C4-2B (cell line): ENCODE measurements around the gene MS4A4E.
A peak's percentile ranks its signal among the peaks of the same experiment; 100 is the strongest.

Experiments used
- H3K27ac ChIP-seq: fragments of 450-650 bp; 2 replicates; pipeline ENCODE4 v1.5.1; 2017
- CTCF ChIP-seq: fragments of 450-650 bp; conservative IDR thresholded peaks from 2 replicates; pipeline ENCODE4 v1.5.1; 2017; ENCODE audit warnings: mild to moderate bottlenecking
- ZFX ChIP-seq: fragments of 450-650 bp; IDR thresholded peaks from 2 replicates; pipeline ENCODE4 v1.6.1; 2017

MS4A4E gene

GRCh38 chr11:60242740-60243239, at the start of gene MS4A4E:
MS4A4E (minus strand) TSS chr11:60243137; CDS start chr11:60230055, 13,082 bp downstream.
- H3K27ac ChIP-seq: no peak within 1 kb of the TSS
- TF ChIP-seq ZFX (no peak), CTCF (no peak)

- no peak for TF ChIP-seq CTCF
- no peak for TF ChIP-seq ZFX
- no peak overlapping the region for H3K27ac ChIP-seq
These were observed 49.2 kb upstream of the MS4A4E start for GRCh38 chr11:60292145-60292544.

GRCh38 chr11:60288531-60288930, 45.6 kb upstream of the MS4A4E start:
- H3K27ac ChIP-seq: no peak overlapping the region
- TF ChIP-seq ZFX: no peak
- no peak for TF ChIP-seq CTCF

GRCh38 chr11:60285411-60286126, 42.6 kb upstream of the MS4A4E start:
- peak overlapping the region; percentile 25; the same call in 1 of the 2 replicates for H3K27ac ChIP-seq

- no peak overlapping the region for H3K27ac ChIP-seq
- TF ChIP-seq CTCF: no peak
- no peak for TF ChIP-seq ZFX
These were observed 39.3 kb upstream of the MS4A4E start for GRCh38 chr11:60282286-60282685.

- H3K27ac ChIP-seq: no peak overlapping the region
- TF ChIP-seq CTCF: no peak
- TF ChIP-seq ZFX: no peak
These were observed 38.5 kb upstream of the MS4A4E start for GRCh38 chr11:60281485-60281884.

GRCh38 chr11:60280412-60280811, 37.5 kb upstream of the MS4A4E start, which contains the start of gene MS4A4A:
MS4A4A (plus strand) TSS chr11:60280666; CDS start chr11:60280676, 10 bp downstream.
- TF ChIP-seq CTCF: no peak
- TF ChIP-seq ZFX: no peak
- no peak within 1 kb of the TSS for H3K27ac ChIP-seq

GRCh38 chr11:60274416-60274815, 31.5 kb upstream of the MS4A4E start:
- no peak overlapping the region for H3K27ac ChIP-seq
- TF ChIP-seq CTCF: no peak
- no peak for TF ChIP-seq ZFX
